Esophagus (tissue), 2 donors: ENCODE data around the gene PARP15. TPM values are rescaled to one million over a fixed set of nuclear protein-coding genes. Genes with fewer than 3 reads are reported as not detected.

Experiments used
- H3K27ac ChIP-seq, 2 donors: one replicate each; pipeline ENCODE4 v1.5.1; 2013; ENCODE audit warnings: low read depth in 2 of 2, mild to moderate bottlenecking in 2 of 2, inconsistent platforms in 1 of 2, low read length in 1 of 2, moderate library complexity in 1 of 2
- H3K27me3 ChIP-seq, 2 donors: one replicate each; pipeline ENCODE4 v1.6.1; 2013; ENCODE audit warnings: low read length in 2 of 2, control low read depth in 1 of 2, mild to moderate bottlenecking in 1 of 2; ENCODE audit not compliant: insufficient read depth in 2 of 2, control insufficient read depth in 1 of 2
- H3K36me3 ChIP-seq, 2 donors: one replicate each; pipeline ENCODE4 v1.6.1; 2013; ENCODE audit warnings: low read length in 1 of 2; ENCODE audit not compliant: control insufficient read depth in 2 of 2, insufficient read depth in 2 of 2
- H3K4me1 ChIP-seq, 2 donors: one replicate each; pipeline ENCODE4 v1.6.1; 2013; ENCODE audit warnings: low read length in 1 of 2; ENCODE audit not compliant: control insufficient read depth in 2 of 2, insufficient read depth in 2 of 2
- H3K4me3 ChIP-seq, 2 donors: one replicate each; pipeline ENCODE4 v1.5.1; 2013; ENCODE audit warnings: low read length in 2 of 2, mild to moderate bottlenecking in 2 of 2, low read depth in 1 of 2, moderate library complexity in 1 of 2
- H3K9me3 ChIP-seq, 2 donors: one replicate each; pipeline ENCODE4 v1.6.1; 2013; ENCODE audit warnings: mild to moderate bottlenecking in 2 of 2, low read depth in 1 of 2, low read length in 1 of 2, moderate library complexity in 1 of 2; ENCODE audit not compliant: control insufficient read depth in 2 of 2, insufficient read depth in 1 of 2
- WGBS, 2 donors: extraction: QIAGEN DNeasy Blood & Tissue Kit; methylation state at CpG; one replicate each; pipeline ENCODE4 v1.1.7; 2013; 5-methylcytosine and 5-hydroxymethylcytosine counted together
- polyA plus RNA-seq, 2 donors: library from polyadenylated mRNA; stranded (reverse); fragments of 200-250 nt; gene quantifications; one replicate each; pipeline ENCODE4 v1.2.3, GENCODE V29; 2013
- donor health status: healthy with polysubstance abuse.
- donor health status: Bipolar disorder and iron deficiency.

PARP15 gene
- polyA plus RNA-seq, 2 donors: 0.46 to 0.94 TPM

DNA sequence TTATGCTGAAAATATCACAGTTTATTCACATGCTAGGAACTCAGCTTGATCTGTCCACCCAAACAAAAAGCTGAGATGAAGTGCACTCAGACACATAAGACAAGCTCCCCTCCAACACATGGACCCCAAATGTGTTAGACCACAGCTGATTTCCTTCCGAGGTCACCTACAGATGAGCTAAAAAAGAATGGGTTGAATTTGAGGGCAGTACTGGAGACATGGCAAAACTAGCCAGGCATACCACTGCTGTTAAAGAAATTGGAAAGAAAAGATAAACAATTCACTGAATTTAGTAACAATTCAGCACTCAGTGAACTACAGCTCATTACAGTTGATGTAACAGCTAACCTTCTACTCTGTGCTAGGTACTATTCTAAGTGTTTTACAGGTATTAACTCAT, 28.8 kb upstream of the PARP15 start:
- 79 to 82% methylated on average over 1 of the region's 1 CpG for WGBS, 2 donors
- no peaks in the 10 kb centered on the region for H3K9me3 ChIP-seq
- H3K36me3 ChIP-seq: peaks cover 4 to 13% of the 10 kb centered on the region in 2 donors
- H3K4me1 ChIP-seq: no peaks in the 10 kb centered on the region
- no peaks in the 10 kb centered on the region for H3K27me3 ChIP-seq
- no peak overlapping the region for H3K4me3 ChIP-seq
- no peak overlapping the region for H3K27ac ChIP-seq

DNA sequence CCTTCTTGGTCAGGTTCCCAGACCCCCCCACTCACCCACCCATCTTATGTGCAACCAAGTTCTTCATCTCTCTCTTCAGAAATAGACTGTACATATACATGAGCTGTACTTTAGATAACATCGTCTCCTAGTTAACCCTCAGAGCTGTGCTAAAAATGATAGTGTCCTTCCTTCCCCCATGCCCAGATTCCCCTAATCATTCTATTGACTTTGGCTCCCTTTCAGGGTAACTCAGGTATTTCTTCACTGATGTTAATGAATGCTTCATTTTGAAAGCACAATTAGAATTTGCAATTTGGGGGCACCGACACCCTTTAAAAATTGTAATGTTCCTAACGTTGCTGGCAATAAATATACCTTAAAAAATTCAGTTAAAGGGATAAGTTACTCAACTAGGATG, 24.3 kb upstream of the PARP15 start:
- 75 to 88% methylated on average over 3 of the region's 3 CpGs for WGBS, 2 donors
- no peaks in the 10 kb centered on the region for H3K4me1 ChIP-seq
- no peak overlapping the region for H3K4me3 ChIP-seq
- H3K36me3 ChIP-seq: peaks cover 13 to 16% of the 10 kb centered on the region in 2 donors
- no peak overlapping the region for H3K27ac ChIP-seq
- no peaks in the 10 kb centered on the region for H3K27me3 ChIP-seq
- no peaks in the 10 kb centered on the region for H3K9me3 ChIP-seq

DNA sequence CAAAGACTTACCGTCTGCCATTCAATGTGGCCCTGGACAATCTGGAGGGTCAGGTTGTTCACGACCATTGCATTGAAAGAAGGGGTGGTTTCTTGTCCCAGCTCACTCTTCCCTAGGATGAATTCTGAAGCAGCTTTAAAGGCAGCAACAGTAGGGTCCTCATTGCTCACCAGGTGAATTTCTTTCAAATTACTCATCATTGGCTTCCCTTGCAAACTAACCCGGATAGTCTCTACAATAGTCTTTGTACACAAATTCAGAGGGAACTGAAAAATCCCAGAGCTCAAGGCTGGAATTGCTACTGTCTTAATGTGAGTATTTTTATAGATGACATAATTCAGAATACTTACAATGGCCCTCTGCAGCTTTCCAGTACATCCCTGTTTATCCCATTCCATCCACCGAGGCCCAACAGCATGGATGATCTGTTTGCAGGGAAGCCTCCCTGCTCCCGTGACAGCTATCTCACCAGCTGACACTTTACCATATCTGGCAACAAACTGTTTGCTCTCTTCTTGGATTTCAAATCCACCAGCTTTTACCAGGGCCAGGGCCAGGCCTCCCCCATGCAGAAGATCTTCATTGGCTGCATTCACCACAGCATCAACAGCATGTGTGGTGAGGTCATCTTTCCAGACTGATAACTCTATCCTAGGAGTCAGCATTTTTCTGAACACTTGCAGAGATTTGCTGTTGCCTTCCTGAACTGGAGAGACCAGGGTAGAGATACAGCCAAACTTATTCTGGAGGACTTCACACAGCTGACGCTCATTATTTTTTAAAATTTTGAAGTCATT, 22.0 kb upstream of the PARP15 start:
- H3K9me3 ChIP-seq: no peaks in the 10 kb centered on the region
- peaks cover 11% of the 10 kb centered on the region in 2 donors for H3K36me3 ChIP-seq
- no peak overlapping the region for H3K4me3 ChIP-seq
- H3K27me3 ChIP-seq: no peaks in the 10 kb centered on the region
- no peak overlapping the region for H3K27ac ChIP-seq
- 88 to 89% methylated on average over 6 of the region's 6 CpGs for WGBS, 2 donors
- no peaks in the 10 kb centered on the region for H3K4me1 ChIP-seq

DNA sequence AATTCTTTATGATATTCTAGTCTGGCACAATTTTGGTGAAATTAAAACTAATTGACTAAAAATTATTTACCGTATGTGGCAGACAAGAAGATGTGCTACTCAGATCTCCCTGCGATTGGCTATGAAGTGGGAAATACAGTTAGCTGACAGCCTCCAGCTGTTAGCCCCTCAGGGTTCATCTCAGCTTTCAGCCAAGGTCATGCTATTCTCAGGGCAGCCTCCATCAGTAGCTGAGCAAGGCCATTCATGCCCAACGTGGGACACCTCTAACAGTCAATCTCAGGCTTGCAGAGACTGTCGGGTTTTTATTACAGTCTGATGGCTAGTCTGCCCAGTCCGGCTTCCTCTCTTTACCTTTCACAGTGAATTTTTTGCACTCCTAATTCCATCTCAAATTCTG, 20.1 kb upstream of the PARP15 start:
- 87% methylated on average over 5 of the region's 5 CpGs for WGBS, 2 donors
- Histone ChIP-seq H3K36me3 (peaks cover 9 to 11% of the 10 kb centered on the region in 2 donors), H3K4me1 (no peaks in the 10 kb centered on the region), H3K4me3 (no peak overlapping the region), H3K27ac (no peak overlapping the region), H3K9me3 (no peaks in the 10 kb centered on the region), H3K27me3 (no peaks in the 10 kb centered on the region)

DNA sequence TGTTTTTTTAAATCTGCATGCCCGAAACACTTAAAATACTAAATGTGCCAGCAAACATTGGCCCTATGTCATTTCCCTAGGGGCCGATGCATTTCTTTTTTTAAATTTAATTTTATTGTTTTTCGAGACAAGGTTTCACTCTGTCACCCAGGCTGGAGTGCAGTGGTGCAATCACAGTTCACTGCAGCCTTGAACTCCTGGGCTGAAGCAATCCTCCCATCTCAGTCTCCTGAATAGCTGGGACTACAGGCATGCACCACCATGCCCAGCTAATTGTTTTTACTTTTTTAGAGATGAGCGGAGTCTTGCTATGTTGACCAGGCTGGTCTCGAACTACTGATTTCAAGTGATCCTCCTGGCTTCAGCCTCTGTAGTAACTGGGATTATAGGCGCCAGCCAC, 18.8 kb upstream of the PARP15 start:
- Histone ChIP-seq H3K9me3 (no peaks in the 10 kb centered on the region), H3K27ac (no peak overlapping the region), H3K4me3 (no peak overlapping the region), H3K27me3 (no peaks in the 10 kb centered on the region), H3K4me1 (no peaks in the 10 kb centered on the region), H3K36me3 (peaks cover 8 to 9% of the 10 kb centered on the region in 2 donors)
- WGBS, 2 donors: 93 to 97% methylated on average over 6 of the region's 6 CpGs

DNA sequence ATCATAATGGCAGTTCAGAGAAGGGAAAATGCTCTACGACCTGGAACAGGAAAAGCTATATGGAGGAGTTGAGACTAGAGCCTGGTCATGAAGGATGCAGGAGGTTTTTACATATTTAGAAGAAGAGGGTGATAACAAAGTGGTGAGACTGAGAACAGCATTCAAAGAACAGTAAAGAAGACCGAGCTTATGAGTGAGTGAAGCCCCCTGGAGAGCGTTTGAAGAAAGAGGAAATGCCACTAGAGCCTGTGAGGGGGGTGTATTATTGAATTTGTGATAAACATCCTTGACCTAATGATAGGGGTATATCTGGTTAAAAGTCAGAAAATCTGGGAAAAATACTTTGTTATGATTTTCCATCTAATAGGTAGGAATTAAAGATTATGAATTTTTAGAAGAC, 17.5 kb upstream of the PARP15 start:
- H3K4me3 ChIP-seq: no peak overlapping the region
- peaks cover 5 to 9% of the 10 kb centered on the region in 2 donors for H3K36me3 ChIP-seq
- WGBS, 2 donors: 83 to 87% methylated on average over 3 of the region's 3 CpGs

DNA sequence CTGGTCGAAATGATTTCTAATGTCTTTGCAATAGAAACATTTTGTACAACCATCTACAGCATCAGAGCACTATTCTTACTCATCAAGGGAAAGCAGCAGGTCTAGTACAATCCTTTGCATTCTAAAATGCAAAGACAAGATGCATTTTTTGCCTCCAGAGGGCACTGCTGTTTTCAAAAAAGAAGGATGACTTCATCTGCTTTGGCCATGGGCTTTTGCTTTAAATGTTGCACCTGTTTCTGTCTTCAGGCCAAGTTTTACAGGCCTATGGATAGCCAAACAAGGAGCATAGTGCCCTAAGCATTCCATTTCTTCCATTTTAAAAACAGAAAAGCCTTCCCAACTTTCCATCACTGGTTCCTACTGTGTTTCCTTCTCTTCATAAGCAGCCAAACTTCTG, 16.8 kb upstream of the PARP15 start:
- Histone ChIP-seq H3K27ac (no peak overlapping the region), H3K9me3 (no peaks in the 10 kb centered on the region), H3K4me3 (no peak overlapping the region), H3K36me3 (peaks cover 0 to 6% of the 10 kb centered on the region in 2 donors), H3K27me3 (no peaks in the 10 kb centered on the region), H3K4me1 (no peaks in the 10 kb centered on the region)
- WGBS, 2 donors: 87 to 91% methylated on average over 1 of the region's 1 CpG

More for the DNA sequence above, 17.5 kb upstream of the PARP15 start:
- Histone ChIP-seq H3K27me3 (no peaks in the 10 kb centered on the region), H3K9me3 (no peaks in the 10 kb centered on the region), H3K27ac (no peak overlapping the region), H3K4me1 (no peaks in the 10 kb centered on the region)

DNA sequence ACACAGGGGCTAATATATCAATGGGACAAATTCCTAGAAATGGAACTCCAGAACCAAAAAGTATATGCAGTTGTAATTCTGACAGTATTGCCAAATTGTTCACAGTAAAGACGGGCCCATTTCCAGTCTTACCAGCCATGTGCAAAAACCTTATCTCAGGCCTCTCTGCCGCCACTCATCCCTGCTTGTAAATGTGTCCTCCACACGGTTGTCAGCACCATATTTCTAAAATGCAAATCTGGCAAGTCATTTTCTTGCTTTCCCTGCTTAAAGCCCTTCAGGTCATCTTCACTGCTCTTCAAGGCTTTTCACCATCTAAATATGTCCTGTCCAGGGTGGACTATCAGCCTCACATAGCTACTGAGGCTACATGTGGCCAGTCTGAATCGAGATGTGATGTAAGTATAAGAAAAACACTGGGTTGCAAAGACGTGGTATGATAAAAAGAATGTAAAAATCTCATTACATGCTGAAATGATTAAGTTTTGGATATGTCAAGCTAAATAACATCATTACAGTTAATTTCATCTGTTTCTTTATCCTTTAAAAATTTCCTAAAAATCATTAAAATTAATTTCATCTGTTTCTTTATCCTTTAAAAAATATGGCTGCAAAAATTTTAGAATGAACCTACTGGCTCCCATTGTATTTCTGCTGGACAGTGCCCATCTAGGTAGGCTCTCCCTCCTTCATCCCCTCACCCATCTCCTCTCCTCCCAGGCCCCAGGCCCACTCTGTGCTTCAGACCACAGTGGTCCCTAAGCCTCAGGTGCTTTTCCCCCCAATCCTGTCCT, 14.3 kb upstream of the PARP15 start:
- Histone ChIP-seq H3K27me3 (no peaks in the 10 kb centered on the region), H3K36me3 (peaks cover 3% of the 10 kb centered on the region in 2 donors), H3K4me1 (no peaks in the 10 kb centered on the region), H3K9me3 (no peaks in the 10 kb centered on the region), H3K27ac (peak overlapping the region; percentile 78 to 94), H3K4me3 (peak overlapping the region; percentile 88 to 96)
- WGBS, 2 donors: 52 to 53% methylated on average over 5 of the region's 5 CpGs

DNA sequence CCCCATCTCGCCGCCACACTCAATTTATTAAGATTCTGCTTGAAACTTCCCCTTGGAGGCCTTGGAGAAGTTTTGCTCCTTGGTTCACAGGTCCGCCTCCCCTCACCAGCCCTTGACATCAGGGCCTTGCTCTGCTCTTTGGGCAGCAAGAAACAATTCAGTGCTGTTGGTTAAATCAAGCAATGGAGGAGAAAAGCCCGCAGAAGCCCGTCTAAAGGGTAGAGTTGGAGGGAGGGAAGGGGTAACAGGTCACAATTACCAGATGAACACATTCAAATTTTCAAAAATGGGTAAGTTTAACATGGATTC, 13.8 kb upstream of the PARP15 start:
- no peaks in the 10 kb centered on the region for H3K4me1 ChIP-seq
- peak overlapping the region; percentile 78 to 94 for H3K27ac ChIP-seq
- 14 to 20% methylated on average over 5 of the region's 5 CpGs for WGBS, 2 donors

More for the DNA sequence above, 13.8 kb upstream of the PARP15 start:
- no peaks in the 10 kb centered on the region for H3K9me3 ChIP-seq
- H3K4me3 ChIP-seq: peak overlapping the region; percentile 88 to 96
- no peaks in the 10 kb centered on the region for H3K27me3 ChIP-seq
- peaks cover 3% of the 10 kb centered on the region in 2 donors for H3K36me3 ChIP-seq
